ENCODE data around the gene TUBG1. TPM values are rescaled to one million over a fixed set of nuclear protein-coding genes. Genes with fewer than 3 reads are reported as not detected.
"Not testable (repeated sequence)": the region's sequence is repeated elsewhere in the genome, so short reads cannot be mapped to it uniquely, and the experiment has no call there.

TUBG1 gene
- total and polyA plus RNA-seq, 8 donors: 18.5 to 72.4 (median 45.7) TPM

- no peak overlapping the region for H3K4me3 ChIP-seq
- H3K36me3 ChIP-seq: no peaks in the 10 kb centered on the region
- intact Hi-C loops (cut with DNase I; ENCODE audit: low total_unique reads): no loop called here
- H3K27ac ChIP-seq: peak overlapping the region in 3 of 5 donors; percentile 75 to 79 (median 79)
- no peak for TF ChIP-seq POLR2AphosphoS5 (IDR thresholded peaks at IDR 0.05)
- no peak for TF ChIP-seq EP300 (IDR thresholded peaks at IDR 0.05)
- TF ChIP-seq, protein P1, sequence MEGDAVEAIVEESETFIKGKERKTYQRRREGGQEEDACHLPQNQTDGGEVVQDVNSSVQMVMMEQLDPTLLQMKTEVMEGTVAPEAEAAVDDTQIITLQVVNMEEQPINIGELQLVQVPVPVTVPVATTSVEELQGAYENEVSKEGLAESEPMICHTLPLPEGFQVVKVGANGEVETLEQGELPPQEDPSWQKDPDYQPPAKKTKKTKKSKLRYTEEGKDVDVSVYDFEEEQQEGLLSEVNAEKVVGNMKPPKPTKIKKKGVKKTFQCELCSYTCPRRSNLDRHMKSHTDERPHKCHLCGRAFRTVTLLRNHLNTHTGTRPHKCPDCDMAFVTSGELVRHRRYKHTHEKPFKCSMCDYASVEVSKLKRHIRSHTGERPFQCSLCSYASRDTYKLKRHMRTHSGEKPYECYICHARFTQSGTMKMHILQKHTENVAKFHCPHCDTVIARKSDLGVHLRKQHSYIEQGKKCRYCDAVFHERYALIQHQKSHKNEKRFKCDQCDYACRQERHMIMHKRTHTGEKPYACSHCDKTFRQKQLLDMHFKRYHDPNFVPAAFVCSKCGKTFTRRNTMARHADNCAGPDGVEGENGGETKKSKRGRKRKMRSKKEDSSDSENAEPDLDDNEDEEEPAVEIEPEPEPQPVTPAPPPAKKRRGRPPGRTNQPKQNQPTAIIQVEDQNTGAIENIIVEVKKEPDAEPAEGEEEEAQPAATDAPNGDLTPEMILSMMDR (IDR thresholded peaks at IDR 0.05): no peak
- no peak for TF ChIP-seq POLR2A (IDR thresholded peaks at IDR 0.05)
- 81 to 94% (median 89%) methylated on average over 2 of the region's 2 CpGs for WGBS, 5 donors
- no peak for DNase-seq
- H3K4me1 ChIP-seq: peaks cover 9 to 28% (median 14%) of the 10 kb centered on the region in 4 donors
- H3K27me3 ChIP-seq: no peaks in the 10 kb centered on the region
- no peaks in the 10 kb centered on the region for H3K9me3 ChIP-seq
These were observed 13.8 kb downstream of the TUBG1 start for GRCh38 chr17:42623271-42623670.

DNA sequence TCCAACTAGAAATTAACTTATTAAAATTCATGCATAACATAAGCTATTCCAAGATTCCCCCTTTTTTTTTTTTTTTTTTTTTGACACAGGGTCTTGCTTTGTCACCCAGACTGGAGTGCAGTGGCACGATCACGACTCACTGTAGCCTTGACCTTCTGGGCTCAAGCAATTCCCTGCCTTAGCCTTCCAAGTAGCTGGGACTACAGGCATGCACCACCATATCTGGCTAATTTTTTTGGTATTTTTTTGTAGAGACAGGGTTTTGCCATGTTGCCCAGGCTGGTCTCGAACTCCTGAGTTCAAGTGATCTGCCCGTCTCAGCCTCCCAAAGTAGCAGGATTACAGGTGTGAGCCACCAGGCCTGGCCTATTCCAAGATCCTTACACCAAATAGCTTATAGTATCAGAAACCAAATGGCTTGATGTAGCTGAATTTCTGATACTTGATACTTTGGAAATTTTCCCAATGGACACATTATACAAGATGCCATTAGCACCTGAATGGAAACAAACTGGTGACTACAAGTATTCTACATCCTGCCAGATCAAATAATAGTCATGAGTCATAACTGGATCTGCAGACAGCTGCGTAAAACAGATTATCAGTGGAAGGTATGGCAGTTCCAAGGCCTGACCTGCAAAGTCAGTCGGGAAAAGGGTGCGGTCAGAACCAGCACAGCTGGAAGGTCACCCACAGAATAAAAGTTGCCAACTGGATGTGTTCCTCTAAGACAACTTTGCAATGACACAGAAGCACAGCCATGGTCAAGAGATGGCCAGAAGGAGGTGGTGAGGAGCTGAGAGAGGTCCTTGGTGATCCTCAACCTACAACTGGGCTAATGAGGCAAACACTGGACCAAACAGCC is 14.5 kb downstream of the TUBG1 start:
- Histone ChIP-seq H3K4me1 (peaks cover 3 to 26% (median 11%) of the 10 kb centered on the region in 4 donors), H3K36me3 (no peaks in the 10 kb centered on the region), H3K9me3 (no peaks in the 10 kb centered on the region), H3K27me3 (no peaks in the 10 kb centered on the region), H3K4me3 (no peak overlapping the region), H3K27ac (peak overlapping the region; percentile 71 to 88 (median 79))
- TF ChIP-seq, protein P1 (IDR thresholded peaks at IDR 0.05): no peak
- no peak for TF ChIP-seq EP300 (IDR thresholded peaks at IDR 0.05)
- TF ChIP-seq POLR2A (IDR thresholded peaks at IDR 0.05): no peak
- peak; percentile 45 to 92 (median 78) for TF ChIP-seq POLR2AphosphoS5 (IDR thresholded peaks at IDR 0.05)
- 55 to 73% (median 63%) methylated on average over 7 of the region's 7 CpGs for WGBS, 5 donors
- intact Hi-C loops (cut with DNase I; ENCODE audit: low total_unique reads): no loop called here
- DNase-seq: peak; percentile 81 to 84

- H3K36me3 ChIP-seq; H3K9me3 ChIP-seq; H3K27me3 ChIP-seq; intact Hi-C loops (cut with DNase I; ENCODE audit: low total_unique reads); H3K4me3 ChIP-seq; DNase-seq: not testable (repeated sequence)
- peak overlapping the region in 1 of 5 donors; percentile 8 for H3K27ac ChIP-seq
- WGBS, 5 donors: 95 to 98% (median 97%) methylated on average over 6 of the region's 6 CpGs
- H3K4me1 ChIP-seq: peaks cover 6 to 27% (median 17%) of the 10 kb centered on the region in 4 donors
These were observed 17.7 kb downstream of the TUBG1 start for GRCh38 chr17:42627032-42627764.

- Histone ChIP-seq H3K4me1 (peaks cover 6 to 26% (median 14%) of the 10 kb centered on the region in 4 donors), H3K27me3 (no peaks in the 10 kb centered on the region), H3K4me3 (no peak overlapping the region), H3K36me3 (no peaks in the 10 kb centered on the region), H3K9me3 (no peaks in the 10 kb centered on the region), H3K27ac (peak overlapping the region; percentile 15 to 80 (median 68))
- DNase-seq: no peak
- TF ChIP-seq EP300 (IDR thresholded peaks at IDR 0.05) (no peak), POLR2A (IDR thresholded peaks at IDR 0.05) (no peak), POLR2AphosphoS5 (IDR thresholded peaks at IDR 0.05) (peak in 2 of 3 donors; percentile 21 to 42)
- TF ChIP-seq, protein P1 (IDR thresholded peaks at IDR 0.05): no peak
- 34 to 46% (median 42%) methylated on average over 3 of the region's 3 CpGs for WGBS, 5 donors
- intact Hi-C loops (cut with DNase I; ENCODE audit: low total_unique reads): no loop called here
These were observed 20.0 kb downstream of the TUBG1 start for GRCh38 chr17:42629411-42630009.
